ENCODE data around the gene COL23A1. TPM values are rescaled to one million over a fixed set of nuclear protein-coding genes. Genes with fewer than 3 reads are reported as not detected.

Gene COL23A1
- total RNA-seq, 4 donors from 2014 or later = 0.83 to 1.8 (median 1.5) TPM

DNA sequence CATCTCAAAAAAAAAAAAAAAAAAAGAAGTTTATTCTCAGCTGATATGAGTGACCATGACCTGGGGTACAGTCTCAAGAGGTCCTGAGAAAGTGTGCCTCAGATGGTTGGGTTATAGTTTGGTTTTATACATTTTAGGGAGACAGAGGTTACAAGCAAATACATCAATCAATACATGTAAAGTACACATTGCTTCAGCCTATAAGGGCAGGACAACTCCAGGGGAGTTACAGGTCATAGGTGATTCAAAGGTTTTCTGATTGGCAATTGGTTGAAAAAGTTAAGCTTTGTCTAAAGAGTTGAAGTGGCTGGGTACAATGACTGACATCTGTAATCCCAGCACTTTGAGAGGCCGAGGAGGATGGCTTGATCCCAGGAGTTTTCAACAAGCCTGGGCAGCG lies 400.8 kb downstream of the COL23A1 start:
- H3K4me1 ChIP-seq = no peaks in the 10 kb centered on the region
- intact Hi-C loops (cut with DNase I) = no loop called here

More for the DNA sequence above, 400.8 kb downstream of the COL23A1 start:
- DNase-seq (ENCODE audit: extremely low spot score) = no peak
- no peak overlapping the region for H3K4me3 ChIP-seq
- 41% methylated on average over 2 of the region's 2 CpGs for WGBS
- H3K27me3 ChIP-seq = peaks cover 0 to 24% (median 0%) of the 10 kb centered on the region in 4 donors
- TF ChIP-seq, protein P1, sequence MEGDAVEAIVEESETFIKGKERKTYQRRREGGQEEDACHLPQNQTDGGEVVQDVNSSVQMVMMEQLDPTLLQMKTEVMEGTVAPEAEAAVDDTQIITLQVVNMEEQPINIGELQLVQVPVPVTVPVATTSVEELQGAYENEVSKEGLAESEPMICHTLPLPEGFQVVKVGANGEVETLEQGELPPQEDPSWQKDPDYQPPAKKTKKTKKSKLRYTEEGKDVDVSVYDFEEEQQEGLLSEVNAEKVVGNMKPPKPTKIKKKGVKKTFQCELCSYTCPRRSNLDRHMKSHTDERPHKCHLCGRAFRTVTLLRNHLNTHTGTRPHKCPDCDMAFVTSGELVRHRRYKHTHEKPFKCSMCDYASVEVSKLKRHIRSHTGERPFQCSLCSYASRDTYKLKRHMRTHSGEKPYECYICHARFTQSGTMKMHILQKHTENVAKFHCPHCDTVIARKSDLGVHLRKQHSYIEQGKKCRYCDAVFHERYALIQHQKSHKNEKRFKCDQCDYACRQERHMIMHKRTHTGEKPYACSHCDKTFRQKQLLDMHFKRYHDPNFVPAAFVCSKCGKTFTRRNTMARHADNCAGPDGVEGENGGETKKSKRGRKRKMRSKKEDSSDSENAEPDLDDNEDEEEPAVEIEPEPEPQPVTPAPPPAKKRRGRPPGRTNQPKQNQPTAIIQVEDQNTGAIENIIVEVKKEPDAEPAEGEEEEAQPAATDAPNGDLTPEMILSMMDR (IDR thresholded peaks at IDR 0.05) = no peak
- TF ChIP-seq POLR2A (IDR thresholded peaks at IDR 0.05; ENCODE audit: low read depth) = no peak
- no peak for TF ChIP-seq EP300 (IDR thresholded peaks at IDR 0.05)
- TF ChIP-seq POLR2AphosphoS5 (IDR thresholded peaks at IDR 0.05) = no peak
- H3K36me3 ChIP-seq = no peaks in the 10 kb centered on the region
- H3K27ac ChIP-seq (replicated peaks in 1 of 4) = no peak overlapping the region
- H3K9me3 ChIP-seq = no peaks in the 10 kb centered on the region

Small RNA genes within 50 kb of the gene (small RNA-seq; reads per million reads assigned to genes)
- 0 reads per million in 3 donors for gene RN7SKP70
- 0 reads per million in 3 donors for gene RN7SL646P

Other genes starting within 250 kb of the COL23A1 start
- 10 to 100 TPM; 16.7 to 24.9 (median 18.9) TPM for gene CLK4, start 36.7 kb upstream of the COL23A1 start, total RNA-seq
- gene ZNF354A, start 140.3 kb upstream of the COL23A1 start, total RNA-seq = 10 to 100 TPM; 14.7 to 21.2 (median 17.0) TPM